Gastrocnemius medialis (tissue), 4 donors: ENCODE data around the gene IGF2BP1. TPM values are rescaled to one million over a fixed set of nuclear protein-coding genes. Genes with fewer than 3 reads are reported as not detected.

Experiments used
- ATAC-seq, 2 donors: fragments of 150-250 bp; one replicate each; pipeline ENCODE4 v1.9.1; 2016
- DNase-seq, 2 donors: peaks; one replicate each; pipeline ENCODE4 v3.0.0-alpha.2; 2019
- H3K27ac ChIP-seq, 4 donors: fragments of 200-600 bp; sonication (generic); 1 replicate in 1 of 4; 2 replicates in 3 of 4; pipeline ENCODE4 v1.5.1; 2016 to 2018; ENCODE audit warnings: mild to moderate bottlenecking in 2 of 4, moderate library complexity in 1 of 4
- H3K27me3 ChIP-seq, 3 donors: fragments of 200-600 bp; sonication (generic) in 2 of 3; 1 replicate in 1 of 3; 2 replicates in 2 of 3; pipeline versions ENCODE4 v1.5.1 to v1.6.0; 2016 to 2019; ENCODE audit warnings: mild to moderate bottlenecking in 1 of 3, moderate library complexity in 1 of 3
- H3K36me3 ChIP-seq, 2 donors: fragments of 200-600 bp; sonication (generic) in 1 of 2; one replicate each; pipeline ENCODE4 v1.5.1; 2017 to 2018
- H3K4me1 ChIP-seq, 2 donors: fragments of 200-600 bp; sonication (generic) in 1 of 2; one replicate each; pipeline ENCODE4 v1.5.1; 2016 to 2017; ENCODE audit warnings: mild to moderate bottlenecking in 2 of 2
- H3K4me3 ChIP-seq, 4 donors: fragments of 200-600 bp; sonication (generic) in 3 of 4; 1 replicate in 1 of 4; 2 replicates in 3 of 4; pipeline ENCODE4 v1.5.1; 2016 to 2019; ENCODE audit warnings: mild to moderate bottlenecking in 2 of 4
- H3K9me3 ChIP-seq, 3 donors: fragments of 200-600 bp; sonication (generic) in 2 of 3; 1 replicate in 1 of 3; 2 replicates in 2 of 3; pipeline ENCODE4 v1.5.1; 2016 to 2019
- POLR2A ChIP-seq, 2 donors: fragments of 450-650 bp; IDR thresholded peaks; one replicate each; pipeline ENCODE4 v1.6.1; 2017; ENCODE audit warnings: antibody characterized with exemption in 2 of 2, mild to moderate bottlenecking in 2 of 2, moderate library complexity in 2 of 2
- in situ Hi-C, 4 donors: fragments of 200-750 bp; cut with MboI; loops; one replicate each; pipeline versions ENCODE4 v1.15.0 to v1.8.0; 2017; ENCODE audit warnings: low sequenced_read_pairs in 4 of 4
- intact Hi-C: fragments of 100-400 bp; cut with DNase I; formaldehyde crosslinking; loops from one replicate; pipeline ENCODE4 v1.15.1; 2023; ENCODE audit warnings: low total_unique reads
- total RNA-seq, 4 donors: library from RNA; depleted of rRNA; stranded (reverse); fragments of >200 nt; gene quantifications; one replicate each; pipeline versions ENCODE4 v1.1.0 to v1.2.3, GENCODE V29; 2016
- TF ChIP-seq, protein P1 (sequence below), 5 experiments: fragments of 450-650 bp in 3 of 5; fragments of 200-600 bp in 2 of 5; sonication (generic) in 2 of 5; IDR thresholded peaks in 4 of 5; conservative IDR thresholded peaks in 1 of 5; 1 replicate in 4 of 5; 2 replicates in 1 of 5; pipeline ENCODE4 v1.5.1; 2016 to 2019; ENCODE audit warnings: antibody characterized with exemption in 5 of 5, mild to moderate bottlenecking in 3 of 5, moderate library complexity in 3 of 5

The IGF2BP1 gene
- total RNA-seq, 4 donors from 2014 or later = not detected

GRCh38 chr17:48996722-48997102 lies 473 bp upstream of the IGF2BP1 start:
- H3K4me3 ChIP-seq = peak overlapping the region in 1 of 4 donors; percentile 28
- TF ChIP-seq POLR2A (IDR thresholded peaks at IDR 0.05) = no peak
- TF ChIP-seq, protein P1, sequence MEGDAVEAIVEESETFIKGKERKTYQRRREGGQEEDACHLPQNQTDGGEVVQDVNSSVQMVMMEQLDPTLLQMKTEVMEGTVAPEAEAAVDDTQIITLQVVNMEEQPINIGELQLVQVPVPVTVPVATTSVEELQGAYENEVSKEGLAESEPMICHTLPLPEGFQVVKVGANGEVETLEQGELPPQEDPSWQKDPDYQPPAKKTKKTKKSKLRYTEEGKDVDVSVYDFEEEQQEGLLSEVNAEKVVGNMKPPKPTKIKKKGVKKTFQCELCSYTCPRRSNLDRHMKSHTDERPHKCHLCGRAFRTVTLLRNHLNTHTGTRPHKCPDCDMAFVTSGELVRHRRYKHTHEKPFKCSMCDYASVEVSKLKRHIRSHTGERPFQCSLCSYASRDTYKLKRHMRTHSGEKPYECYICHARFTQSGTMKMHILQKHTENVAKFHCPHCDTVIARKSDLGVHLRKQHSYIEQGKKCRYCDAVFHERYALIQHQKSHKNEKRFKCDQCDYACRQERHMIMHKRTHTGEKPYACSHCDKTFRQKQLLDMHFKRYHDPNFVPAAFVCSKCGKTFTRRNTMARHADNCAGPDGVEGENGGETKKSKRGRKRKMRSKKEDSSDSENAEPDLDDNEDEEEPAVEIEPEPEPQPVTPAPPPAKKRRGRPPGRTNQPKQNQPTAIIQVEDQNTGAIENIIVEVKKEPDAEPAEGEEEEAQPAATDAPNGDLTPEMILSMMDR (IDR thresholded peaks at IDR 0.05 in 4 of 5, conservative IDR thresholded peaks at IDR 0.05 in 1 of 5) = no peak
- in situ Hi-C loops = loop anchor here in 1 of 4 donors (25.0 kb wide), 1 partner anchor 259 kb away; the partner anchor contains the start of gene HOXB13
- no peaks in the 10 kb centered on the region for H3K9me3 ChIP-seq
- H3K27ac ChIP-seq = no peak overlapping the region
- peaks cover 6 to 21% of the 10 kb centered on the region in 2 donors for H3K4me1 ChIP-seq
- no peak for ATAC-seq
- no peak for DNase-seq
- intact Hi-C loops = no loop called here
- no peaks in the 10 kb centered on the region for H3K36me3 ChIP-seq
- H3K27me3 ChIP-seq = peaks cover 97 to 100% (median 100%) of the 10 kb centered on the region in 3 donors

DNA sequence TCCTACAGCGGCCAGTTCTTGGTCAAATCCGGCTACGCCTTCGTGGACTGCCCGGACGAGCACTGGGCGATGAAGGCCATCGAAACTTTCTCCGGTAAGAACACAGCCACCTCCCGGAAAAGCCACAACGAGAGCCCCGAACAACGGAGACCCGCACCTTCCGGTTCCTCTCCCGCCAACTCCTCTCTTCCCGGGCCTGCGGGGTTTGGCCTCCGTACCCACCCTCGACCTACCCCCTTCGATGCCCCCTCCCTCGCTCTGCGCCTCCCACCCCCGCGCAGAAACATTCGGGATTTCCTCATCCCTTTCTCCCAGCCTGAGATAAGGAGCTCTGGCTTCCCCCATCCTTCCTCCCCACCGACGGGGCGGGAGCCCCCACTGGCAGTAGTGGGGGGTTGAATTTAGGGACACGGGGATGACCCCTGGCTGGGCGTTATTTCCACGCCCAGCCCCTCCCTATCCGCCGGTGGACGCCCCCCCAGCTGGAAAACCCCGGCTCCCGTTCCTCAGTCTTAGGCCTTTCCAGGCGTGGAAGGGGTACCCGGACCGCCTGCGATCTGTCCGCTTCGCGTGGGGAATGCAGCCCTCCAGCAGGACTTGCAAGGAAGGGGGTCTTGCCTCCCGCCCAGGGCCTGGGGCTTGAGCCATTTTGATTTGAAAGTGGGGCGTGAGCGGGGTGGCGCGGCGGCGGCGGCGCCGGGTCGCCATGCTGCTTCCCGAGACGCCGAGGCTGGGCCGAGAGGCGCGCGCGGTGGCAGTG lies 822 bp downstream of the IGF2BP1 start:
- H3K4me1 ChIP-seq = peaks cover 6 to 21% of the 10 kb centered on the region in 2 donors
- no peak overlapping the region for H3K27ac ChIP-seq
- H3K36me3 ChIP-seq = no peaks in the 10 kb centered on the region
- no peak for DNase-seq
- H3K9me3 ChIP-seq = no peaks in the 10 kb centered on the region
- in situ Hi-C loops = loop anchor here in 1 of 4 donors (25.0 kb wide), 1 partner anchor 261 kb away; the partner anchor contains the start of gene HOXB13
- intact Hi-C loops = no loop called here
- H3K27me3 ChIP-seq = peaks cover 97 to 100% (median 99%) of the 10 kb centered on the region in 3 donors
- TF ChIP-seq POLR2A (IDR thresholded peaks at IDR 0.05) = no peak
- TF ChIP-seq, protein P1 (IDR thresholded peaks at IDR 0.05 in 4 of 5, conservative IDR thresholded peaks at IDR 0.05 in 1 of 5) = no peak
- ATAC-seq = no peak
- H3K4me3 ChIP-seq = peak overlapping the region; percentile 15 to 45 (median 24)

DNA sequence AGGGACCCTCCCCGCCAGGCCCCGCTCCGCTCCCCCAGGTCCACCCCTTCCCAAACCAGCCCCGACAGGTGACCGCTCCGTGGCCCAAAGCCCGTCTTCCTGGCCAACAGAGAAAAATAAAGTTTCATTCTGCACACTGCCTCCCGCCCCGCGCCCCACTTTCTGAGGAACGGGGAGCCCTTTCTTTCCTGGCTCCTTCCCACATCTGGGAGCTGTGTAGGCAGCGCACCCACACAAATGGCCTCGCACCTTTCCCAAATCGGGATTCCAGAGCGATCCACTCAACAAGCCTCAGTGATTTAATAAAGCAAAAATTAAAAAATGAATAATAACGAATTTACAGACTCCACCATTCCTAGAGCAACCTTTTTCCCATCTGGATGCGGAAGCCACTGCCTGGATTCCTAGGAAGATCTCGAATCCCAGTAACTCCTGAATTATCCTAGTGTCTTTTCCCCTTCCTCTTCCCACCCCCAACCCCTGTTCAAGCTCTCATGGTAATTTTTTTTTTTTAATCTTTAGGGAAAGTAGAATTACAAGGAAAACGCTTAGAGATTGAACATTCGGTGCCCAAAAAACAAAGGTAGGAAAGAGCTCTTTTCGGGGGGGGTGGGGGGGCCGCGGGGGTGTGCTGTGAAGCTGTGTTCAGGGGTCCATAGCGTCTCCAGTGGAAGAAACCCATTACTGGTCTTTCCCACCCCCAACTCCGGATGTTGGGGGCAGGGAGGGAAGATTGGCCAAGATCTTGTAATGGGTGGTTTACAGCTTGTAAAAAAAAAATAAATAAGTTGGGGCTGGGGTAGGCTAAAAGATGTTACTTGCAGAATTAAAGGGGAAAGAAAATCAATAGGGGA lies 1.6 kb downstream of the IGF2BP1 start:
- Histone ChIP-seq H3K36me3 (no peaks in the 10 kb centered on the region), H3K27ac (no peak overlapping the region), H3K4me1 (peaks cover 6 to 21% of the 10 kb centered on the region in 2 donors), H3K9me3 (no peaks in the 10 kb centered on the region), H3K4me3 (no peak overlapping the region), H3K27me3 (peaks cover 99 to 100% (median 100%) of the 10 kb centered on the region in 3 donors)
- intact Hi-C loops = no loop called here
- DNase-seq (no peak), ATAC-seq (no peak)
- TF ChIP-seq, protein P1 (IDR thresholded peaks at IDR 0.05 in 4 of 5, conservative IDR thresholded peaks at IDR 0.05 in 1 of 5) = no peak
- TF ChIP-seq POLR2A (IDR thresholded peaks at IDR 0.05) = no peak
- in situ Hi-C loops = loop anchor here in 1 of 4 donors (25.0 kb wide), 1 partner anchor 262 kb away; the partner anchor contains the start of gene HOXB13

- ATAC-seq (no peak), DNase-seq (no peak)
- intact Hi-C loops (no loop called here), in situ Hi-C loops (loop anchor here in 1 of 4 donors (25.0 kb wide), 1 partner anchor 264 kb away; the partner anchor contains the start of gene HOXB13)
- Histone ChIP-seq H3K9me3 (no peaks in the 10 kb centered on the region), H3K27ac (no peak overlapping the region), H3K4me3 (no peak overlapping the region), H3K27me3 (peaks cover 99 to 100% (median 99%) of the 10 kb centered on the region in 3 donors), H3K4me1 (peaks cover 6 to 16% of the 10 kb centered on the region in 2 donors), H3K36me3 (no peaks in the 10 kb centered on the region)
- TF ChIP-seq, protein P1 (IDR thresholded peaks at IDR 0.05 in 4 of 5, conservative IDR thresholded peaks at IDR 0.05 in 1 of 5) = no peak
- no peak for TF ChIP-seq POLR2A (IDR thresholded peaks at IDR 0.05)
Measured at GRCh38 chr17:49000943-49001342, 3.8 kb downstream of the IGF2BP1 start.
